COLO668 (cell line): ENCODE data around the gene GULP1.

Experiments
- DNase-seq: peaks from one replicate; lab custom pipeline; 2025; ENCODE audit not compliant: unreplicated experiment; lab: John Stamatoyannopoulos, UW

GULP1 gene

DNA sequence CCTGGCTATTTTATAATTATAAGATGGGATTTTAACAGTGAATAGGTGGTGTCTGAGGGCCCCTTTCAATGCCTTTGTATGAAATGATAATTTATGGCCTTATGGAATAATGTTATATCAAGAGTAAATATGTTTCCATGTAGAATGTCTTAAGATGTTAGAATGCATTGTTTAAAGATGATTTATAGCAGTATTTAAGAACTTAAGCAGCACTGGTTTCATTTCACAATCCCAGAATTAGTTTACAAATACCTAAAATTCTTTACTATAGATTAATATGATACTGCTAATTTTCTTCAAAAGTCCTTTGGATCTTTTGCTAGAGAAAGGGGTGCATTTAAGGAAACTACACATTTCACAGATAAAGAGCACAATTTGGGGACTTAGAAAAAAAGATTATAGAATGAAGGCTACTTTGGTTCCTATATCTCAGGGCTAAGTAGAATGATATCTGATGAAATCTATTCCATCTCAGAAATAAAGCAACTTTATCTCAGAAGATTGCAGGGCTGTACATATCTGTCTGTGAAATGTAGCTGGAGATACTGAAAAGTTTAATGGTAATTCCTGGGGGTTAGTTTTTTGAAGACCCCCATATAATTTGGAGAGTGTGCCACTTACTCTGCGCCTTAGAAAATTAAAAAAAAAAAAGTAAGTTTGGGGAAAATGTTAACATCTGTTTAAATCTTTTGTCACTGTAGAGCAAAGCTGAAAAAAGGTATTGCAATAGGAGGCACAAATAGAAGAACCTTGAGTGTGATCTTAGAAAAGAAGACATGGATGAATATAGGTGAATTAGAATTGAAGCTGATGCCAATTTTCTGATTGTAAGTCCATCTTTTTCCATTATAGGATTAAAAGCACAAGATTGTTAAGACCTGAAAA lies 123.4 kb downstream of the GULP1 start:
- no peak for DNase-seq

- DNase-seq: no peak
Observed at GRCh38 chr2:188415754-188416083, 124.0 kb downstream of the GULP1 start.

GRCh38 chr2:188416367-188416766 lies 124.7 kb downstream of the GULP1 start:
- DNase-seq: no peak

DNA sequence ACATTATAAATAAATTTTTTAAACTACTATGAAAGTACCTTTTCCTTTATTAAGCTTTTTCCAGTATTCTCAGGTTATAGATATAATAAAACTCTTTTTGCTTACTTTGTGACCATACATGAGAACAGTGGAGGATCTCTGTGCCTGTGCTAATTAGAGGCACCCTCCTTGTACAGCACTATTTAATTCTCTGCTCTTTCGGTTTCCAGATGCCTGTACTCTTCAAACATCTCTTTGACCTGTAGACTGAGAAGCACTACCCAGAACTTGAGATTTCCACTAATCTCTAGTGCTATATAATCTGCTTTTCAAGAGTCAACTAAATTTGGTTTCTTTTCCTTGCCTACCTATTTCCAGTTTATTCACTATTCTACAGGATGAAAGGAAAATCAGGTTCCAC lies 131.1 kb downstream of the GULP1 start:
- no peak for DNase-seq

DNA sequence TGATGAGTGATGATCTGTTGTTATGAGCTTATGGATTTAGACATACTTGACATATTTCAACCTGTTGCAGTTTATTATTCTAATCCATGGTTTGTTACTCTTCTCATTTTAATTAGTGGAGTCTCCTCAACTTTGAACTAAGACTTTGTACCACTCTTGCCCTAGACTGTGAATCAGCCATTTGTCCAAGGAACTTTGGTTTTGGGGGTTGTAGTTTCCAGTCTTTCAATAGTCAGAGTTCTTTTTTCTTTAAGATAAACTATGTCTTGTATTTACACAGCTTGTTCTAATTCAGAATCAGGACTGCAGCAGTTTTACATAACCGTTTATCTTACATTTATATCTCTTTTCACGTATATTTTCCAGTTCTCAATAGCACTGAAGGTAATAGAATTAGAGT lies 133.6 kb downstream of the GULP1 start:
- no peak for DNase-seq

DNA sequence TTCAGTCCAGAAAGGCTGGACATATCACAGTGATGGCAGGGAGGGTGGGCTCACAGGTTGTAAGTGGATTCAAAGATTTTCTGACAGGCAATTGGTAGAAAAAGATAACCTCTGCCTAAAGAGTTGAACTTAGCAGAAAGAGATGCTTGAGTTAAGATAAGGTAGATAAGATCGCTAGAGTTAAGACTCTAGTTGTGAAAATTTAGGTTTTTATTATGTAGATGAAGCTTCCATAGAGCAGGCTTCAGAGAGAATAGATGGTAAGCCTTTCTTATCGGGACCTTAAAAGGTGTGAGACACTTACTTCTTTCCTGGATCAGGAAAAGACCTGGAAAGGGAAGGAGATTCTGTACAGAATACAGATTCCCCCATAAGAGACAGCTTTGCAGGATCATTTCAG lies 134.4 kb downstream of the GULP1 start:
- no peak for DNase-seq

DNA sequence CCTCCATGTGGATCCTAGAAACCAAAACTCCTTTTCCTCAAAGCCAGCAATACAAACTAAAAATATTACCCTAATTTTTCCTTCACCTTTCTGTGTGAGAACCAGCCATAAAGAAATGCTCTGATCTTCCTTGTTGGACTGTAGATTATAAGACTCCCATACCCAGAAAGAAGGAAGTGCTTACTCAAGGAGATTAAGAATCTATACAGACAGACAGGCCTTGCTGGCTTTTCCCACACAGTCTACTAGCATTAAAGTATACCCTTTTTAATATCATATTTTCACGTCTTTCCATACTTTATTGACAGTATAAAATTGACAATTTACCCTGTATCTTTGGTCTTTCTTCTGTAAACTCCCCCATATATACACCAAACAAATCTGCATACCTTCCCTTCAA lies 139.0 kb downstream of the GULP1 start:
- DNase-seq: no peak

GRCh38 chr2:188434018-188434417 lies 142.3 kb downstream of the GULP1 start:
- DNase-seq: no peak

DNA sequence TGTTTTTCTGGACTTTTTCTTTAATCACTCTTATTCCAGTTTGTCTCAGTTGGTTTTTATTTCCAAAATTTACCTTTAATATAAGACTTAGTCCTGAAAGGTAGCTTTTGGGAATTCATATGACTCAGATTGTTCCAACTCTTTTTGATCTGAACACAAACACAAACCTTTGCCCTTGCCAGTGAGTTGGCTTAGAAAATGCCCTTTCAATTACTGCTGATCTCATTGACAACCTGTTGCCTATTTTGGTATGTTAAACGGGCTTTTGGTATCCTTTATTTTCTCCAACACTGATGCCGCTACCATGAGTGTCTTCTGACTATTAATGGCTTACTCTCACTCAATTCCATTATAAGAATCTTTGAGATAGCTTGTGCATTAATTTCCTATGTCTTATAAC lies 143.4 kb downstream of the GULP1 start:
- no peak for DNase-seq

GRCh38 chr2:188437537-188437936 lies 145.9 kb downstream of the GULP1 start:
- DNase-seq: no peak

GRCh38 chr2:188439986-188440385 lies 148.3 kb downstream of the GULP1 start:
- DNase-seq: no peak

DNA sequence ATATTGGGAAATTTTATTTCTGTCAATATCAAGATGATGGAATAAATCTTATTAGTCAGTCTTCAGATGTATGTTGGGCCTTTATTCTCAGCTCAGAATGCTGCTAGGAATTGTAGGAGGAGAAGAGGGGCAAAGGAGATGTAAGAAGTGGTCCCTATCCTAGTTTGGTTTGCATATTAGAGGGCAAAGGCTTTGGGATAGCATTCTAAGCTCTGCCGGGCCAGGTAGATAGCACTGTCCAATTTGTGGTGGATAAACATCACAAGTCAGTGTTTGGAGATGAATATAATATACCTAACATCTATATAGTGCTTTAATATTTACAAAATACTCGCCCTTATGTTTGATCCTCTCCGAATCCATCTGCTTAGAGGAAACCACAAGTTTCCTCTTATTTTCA lies 149.2 kb downstream of the GULP1 start:
- no peak for DNase-seq

DNA sequence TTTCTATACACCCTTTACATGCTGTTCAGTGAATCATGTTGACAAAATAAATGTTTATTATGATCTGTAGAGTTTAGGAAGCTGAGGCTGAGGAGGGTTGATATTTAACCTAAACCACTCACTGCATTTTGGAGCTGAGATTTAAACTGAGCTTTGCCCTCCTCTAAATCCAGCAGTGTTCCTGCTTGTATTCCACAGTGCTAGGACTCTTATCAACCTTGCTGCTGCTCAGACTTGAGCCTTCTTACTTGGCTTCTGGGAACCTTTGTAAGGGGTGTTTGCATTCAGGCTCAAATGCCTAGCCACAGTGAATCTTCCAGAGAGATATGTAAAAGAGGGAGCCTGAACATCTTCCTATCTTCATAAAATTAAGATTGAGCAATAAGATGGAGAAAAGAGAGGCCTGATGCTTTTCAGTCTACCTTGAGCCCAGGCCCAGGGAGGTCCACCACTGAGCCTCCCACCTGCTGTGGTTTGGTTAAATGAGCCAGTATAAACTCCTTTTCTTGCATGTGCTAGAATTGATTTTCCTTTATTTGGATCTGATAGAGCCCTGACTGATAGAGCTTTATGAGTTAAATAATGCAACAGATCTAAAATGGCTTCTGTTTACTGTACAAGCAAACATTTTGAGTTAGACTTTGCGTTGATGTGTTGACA lies 149.7 kb downstream of the GULP1 start:
- no peak for DNase-seq

- DNase-seq: no peak
Observed at GRCh38 chr2:188443207-188443606, 151.5 kb downstream of the GULP1 start.

DNA sequence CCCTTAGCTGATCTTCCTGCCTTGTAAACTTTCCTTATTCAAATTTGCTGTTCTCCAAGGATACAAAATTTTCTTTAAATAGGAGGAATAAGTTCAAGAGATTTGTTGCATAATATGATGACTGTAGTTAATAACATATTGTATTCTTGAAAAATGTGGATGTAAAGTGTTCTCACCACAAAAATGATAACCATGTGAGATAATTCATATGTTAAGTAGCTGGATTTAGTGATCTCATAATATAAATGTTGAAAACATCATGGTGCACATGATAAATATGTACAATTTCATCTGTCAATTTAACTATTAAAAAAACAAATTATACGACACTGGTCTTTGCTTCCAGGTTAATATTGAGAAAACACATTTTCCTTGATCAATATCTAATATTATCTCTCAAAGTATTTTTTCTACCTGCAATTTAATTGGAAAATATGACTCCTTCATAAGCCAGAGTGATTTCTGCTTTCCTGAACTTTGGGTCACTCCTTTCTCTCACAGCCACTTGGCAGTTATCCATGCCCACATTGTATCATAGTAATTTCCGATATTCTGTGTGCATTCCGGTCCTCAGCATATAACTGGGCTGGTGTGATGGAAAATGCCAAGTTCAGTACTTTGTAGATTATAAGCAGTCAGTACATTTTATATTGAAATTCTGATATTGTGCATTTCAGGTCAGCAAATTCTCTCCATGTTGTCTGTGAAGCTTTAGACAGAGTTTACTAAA lies 152.6 kb downstream of the GULP1 start:
- DNase-seq: no peak

DNA sequence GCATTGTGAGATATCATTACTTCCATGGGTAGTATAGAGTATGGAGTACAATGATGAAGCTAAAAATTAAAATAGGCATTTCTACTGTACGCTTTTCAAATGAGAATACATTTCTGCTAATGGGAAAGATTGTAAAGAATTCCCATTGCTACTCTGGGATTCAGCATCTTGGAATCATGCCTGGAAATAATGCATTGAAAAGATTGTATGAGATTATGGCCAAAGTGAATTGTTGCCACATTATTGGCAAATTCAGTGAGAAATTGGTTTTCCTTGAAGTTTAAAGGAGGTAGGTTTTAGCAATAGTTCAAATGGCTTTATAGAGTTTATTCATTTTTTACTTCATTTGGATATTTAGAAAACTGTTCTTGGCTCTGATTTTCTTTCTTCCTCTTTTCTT lies 157.9 kb downstream of the GULP1 start:
- no peak for DNase-seq

GRCh38 chr2:188449971-188450370 lies 158.3 kb downstream of the GULP1 start:
- DNase-seq: no peak

DNA sequence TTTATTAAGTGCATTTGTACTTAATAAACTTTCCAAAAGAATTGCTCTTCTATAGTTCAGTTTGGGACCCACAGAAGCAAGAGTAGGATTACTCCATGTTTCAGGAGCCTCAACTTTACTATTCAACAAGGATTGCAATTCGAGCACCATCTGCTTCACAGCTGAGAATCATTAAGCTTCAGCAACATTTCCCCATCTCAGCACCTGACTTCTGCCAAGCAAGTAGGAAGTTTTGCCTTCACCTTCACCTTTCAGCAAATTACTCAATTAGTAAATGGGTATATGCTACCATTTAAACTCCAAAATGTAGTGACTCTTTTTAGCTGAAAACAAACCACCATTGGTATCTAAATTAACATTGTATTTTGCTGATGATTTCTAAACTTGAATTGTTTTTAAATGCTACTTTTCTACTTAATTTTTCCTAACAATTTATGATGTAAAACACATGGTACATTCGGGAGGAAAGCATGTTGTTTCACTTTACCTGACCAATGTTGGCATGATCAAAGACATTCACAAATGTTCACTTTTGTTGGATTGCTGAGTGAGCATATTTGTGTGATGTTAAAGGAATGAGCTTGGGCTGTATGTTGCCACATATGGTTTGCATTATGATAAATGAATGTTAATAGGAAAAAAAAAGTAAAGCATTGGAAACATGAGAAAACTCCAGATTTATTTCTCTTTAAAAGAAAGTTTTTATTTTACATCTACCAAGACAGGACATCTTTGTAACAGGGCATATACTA lies 159.2 kb downstream of the GULP1 start:
- DNase-seq: no peak

- no peak for DNase-seq
Observed at GRCh38 chr2:188452084-188452483, 160.4 kb downstream of the GULP1 start.

DNA sequence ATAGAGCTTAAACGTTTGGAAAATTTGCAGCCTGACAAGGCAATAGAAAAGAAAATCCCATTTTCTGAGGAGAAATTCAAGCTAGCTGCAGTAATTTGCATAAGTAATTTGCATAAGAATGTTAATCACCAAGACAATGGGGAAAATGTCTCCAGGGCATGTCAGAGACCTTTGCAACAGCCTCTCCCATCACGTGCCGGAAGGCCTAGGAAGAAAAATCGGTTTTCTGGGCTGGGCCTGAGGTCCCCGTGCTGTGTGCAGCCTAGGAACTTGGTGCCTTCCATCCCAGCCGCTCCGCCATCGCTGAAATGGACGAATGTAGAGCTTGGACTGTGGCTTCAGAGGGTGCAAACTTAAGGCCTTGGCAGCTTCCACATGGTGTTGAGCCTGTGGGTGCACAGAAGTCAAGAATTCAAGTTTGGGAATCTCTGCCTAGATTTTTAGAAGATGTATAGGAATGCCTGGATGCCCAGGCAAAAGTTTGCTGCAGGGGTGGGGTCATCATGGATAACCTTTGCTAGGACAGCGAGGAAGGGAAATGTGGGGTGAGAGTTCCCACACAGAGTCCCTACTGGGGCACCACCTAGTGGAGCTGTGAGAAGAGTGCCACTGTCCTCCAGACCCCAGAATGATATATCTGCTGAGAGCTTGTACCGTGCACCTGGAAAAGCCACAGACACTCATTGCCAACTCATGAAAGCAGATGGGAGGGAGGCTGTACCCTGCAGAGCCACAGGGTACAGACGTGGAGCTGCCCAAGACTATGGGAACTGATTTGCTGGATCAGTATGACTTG lies 164.6 kb downstream of the GULP1 start:
- no peak for DNase-seq

DNA sequence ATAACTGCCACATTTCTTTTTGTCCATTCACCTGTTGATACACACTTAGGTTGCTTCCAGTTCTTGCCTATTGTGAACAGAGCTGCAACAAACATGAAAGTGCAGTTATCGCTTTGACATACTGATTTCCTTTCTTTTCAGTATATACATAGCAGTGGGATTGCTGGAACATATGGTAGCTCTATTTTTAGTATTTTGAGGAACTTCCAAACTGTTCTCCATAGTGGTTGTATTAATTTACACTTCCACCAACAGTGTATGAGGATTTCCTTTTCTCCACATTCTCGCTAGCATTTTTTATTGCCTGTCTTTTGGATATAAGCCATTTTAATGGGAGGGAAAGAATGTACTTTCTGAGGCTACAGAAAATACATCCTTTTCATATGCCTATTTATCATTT lies 167.4 kb downstream of the GULP1 start:
- DNase-seq: no peak
